GM12878 (cell line): ENCODE data around the gene CAMTA1. TPM values are rescaled to one million over a fixed set of nuclear protein-coding genes. Genes with fewer than 3 reads are reported as not detected.
A peak's percentile ranks its signal among the peaks of the same experiment; 100 is the strongest.
"Not testable (repeated sequence)": the region's sequence is repeated elsewhere in the genome, so short reads cannot be mapped to it uniquely, and the experiment has no call there.

Experiments
- ATAC-seq: fragments of 200-7000 bp; cut with Tn5 transposase; 3 replicates; pipeline ENCODE4 v1.9.1; 2020; ENCODE audit warnings: mild to moderate bottlenecking, moderate library complexity
- BruUV-seq: library from RNA; stranded (reverse); fragments of 400-500 nt; replicated peaks from 2 replicates; lab custom pipeline; 2021; lab: Mats Ljungman, UMichigan
- CTCF ChIA-PET: fragments of 300-600 bp; sonication (Branson Sonifier 250); formaldehyde crosslinking; extraction: SDS; loops from one replicate; lab custom pipeline; 2021; ENCODE audit warnings: inconsistent platforms; lab: Yijun Ruan, JAX
- POLR2A ChIA-PET: fragments of 350-600 bp; formaldehyde crosslinking; extraction: SDS; loops from one replicate; lab custom pipeline; 2021; ENCODE audit warnings: inconsistent platforms; lab: Charles Lee
- RAD21 ChIA-PET: fragments of 300-600 bp; sonication (Branson Sonifier 250); formaldehyde crosslinking; loops from one replicate; lab custom pipeline; 2023; ENCODE audit warnings: antibody characterized with exemption; ENCODE audit not compliant: unreplicated experiment; lab: Charles Lee
- SMC1A ChIA-PET: fragments of 300-600 bp; sonication (Branson Sonifier 250); formaldehyde crosslinking; loops from one replicate; lab custom pipeline; 2023; ENCODE audit not compliant: unreplicated experiment, uncharacterized antibody; lab: Charles Lee
- DNase-seq: peaks from one replicate; pipeline ENCODE4 v3.0.0-alpha.2; 2011; ENCODE audit warnings: low read depth, low spot score
- FAIRE-seq: peaks from 3 replicates; lab custom pipeline; 2011; peaks lifted over from hg19 to GRCh38; lab: Jason Lieb, UNC
- H2AFZ ChIP-seq: 2 replicates; pipeline ENCODE4 v1.6.0; 2011; ENCODE audit warnings: low read depth, low read length, control low read depth; ENCODE audit not compliant: control insufficient read depth
- H3K27ac ChIP-seq: 2 replicates; pipeline ENCODE4 v1.5.1; 2011; ENCODE audit warnings: control low read depth; ENCODE audit not compliant: control insufficient read depth, insufficient read depth
- H3K27me3 ChIP-seq, 2 experiments: replicated peaks in 1 of 2; 2 replicates each; pipeline versions ENCODE4 v1.6.0 to v1.6.1; 2011; ENCODE audit warnings: low read length in 1 of 2; ENCODE audit not compliant: control insufficient read depth in 2 of 2, insufficient read depth in 2 of 2
- H3K36me3 ChIP-seq, 2 experiments: 2 replicates each; pipeline ENCODE4 v1.5.1; 2011; ENCODE audit warnings: low read length in 1 of 2; ENCODE audit not compliant: control insufficient read depth in 2 of 2, insufficient read depth in 2 of 2
- H3K4me1 ChIP-seq: 2 replicates; pipeline ENCODE4 v1.6.1; 2011; ENCODE audit warnings: mild to moderate bottlenecking, low read length, moderate library complexity, mixed read lengths; ENCODE audit not compliant: control insufficient read depth, insufficient read depth
- H3K4me2 ChIP-seq: 2 replicates; pipeline ENCODE4 v1.6.0; 2011; ENCODE audit warnings: control low read depth; ENCODE audit not compliant: control insufficient read depth, insufficient read depth
- H3K4me3 ChIP-seq: fragments of 200-600 bp; sonication (generic); 2 replicates; pipeline ENCODE4 v1.5.1; 2016
- H3K79me2 ChIP-seq: 2 replicates; pipeline ENCODE4 v1.6.0; 2011; ENCODE audit warnings: low read length; ENCODE audit not compliant: control insufficient read depth, insufficient read depth
- H3K9ac ChIP-seq: 2 replicates; pipeline ENCODE4 v1.8.0; 2011; ENCODE audit warnings: low read length, control low read depth, mixed read lengths; ENCODE audit not compliant: control insufficient read depth, insufficient read depth
- H3K9me3 ChIP-seq: replicated peaks from 3 replicates; pipeline ENCODE4 v1.5.1; 2011; ENCODE audit warnings: mild to moderate bottlenecking, low read length; ENCODE audit not compliant: control insufficient read depth, insufficient read depth
- H4K20me1 ChIP-seq: 2 replicates; pipeline ENCODE4 v1.6.0; 2011; ENCODE audit not compliant: control insufficient read depth, insufficient read depth
- MEF2A ChIP-seq: IDR thresholded peaks from 2 replicates; pipeline ENCODE4 v1.6.1; 2011; ENCODE audit warnings: low read depth, mild to moderate bottlenecking, low read length, moderate library complexity; ENCODE audit not compliant: insufficient read depth
- MLLT1 ChIP-seq: fragments of 450-650 bp; IDR thresholded peaks from 2 replicates; pipeline ENCODE4 v1.6.1; 2016; ENCODE audit warnings: mild to moderate bottlenecking
- NR2C2 ChIP-seq: IDR thresholded peaks from 2 replicates; pipeline ENCODE4 v1.6.1; 2011; ENCODE audit warnings: borderline replicate concordance, low read depth; ENCODE audit not compliant: control insufficient read depth, insufficient read length
- USF1 ChIP-seq: IDR thresholded peaks from 2 replicates; pipeline ENCODE4 v1.6.1; 2011; ENCODE audit warnings: borderline replicate concordance, low read depth, mild to moderate bottlenecking, moderate library complexity, mixed read lengths, low read length; ENCODE audit not compliant: insufficient read depth; ENCODE audit errors: extremely low read length
- ZBED1 ChIP-seq: IDR thresholded peaks from 2 replicates; pipeline ENCODE4 v1.6.1; 2016; ENCODE audit warnings: borderline replicate concordance
- ZNF274 ChIP-seq: IDR thresholded peaks from one replicate; pipeline ENCODE4 v1.8.0; 2011; ENCODE audit not compliant: insufficient read length, insufficient read depth
- ZNF687 ChIP-seq: fragments of 450-650 bp; IDR thresholded peaks from 2 replicates; pipeline ENCODE4 v1.6.1; 2017; ENCODE audit warnings: mild to moderate bottlenecking, moderate library complexity
- WGBS: methylation state at CpG from one replicate; pipeline ENCODE4 v1.1.6; 2016; ENCODE audit warnings: low lambda C conversion rate; ENCODE audit not compliant: insufficient replicate concordance, insufficient coverage; ENCODE audit errors: missing lambda C conversion rate; 5-methylcytosine and 5-hydroxymethylcytosine counted together
- in situ Hi-C: fragments of 300-500 bp; cut with MboI; formaldehyde crosslinking; loops from 9 replicates; pipeline ENCODE4 v1.14.3; 2018; ENCODE audit warnings: mixed read lengths
- intact Hi-C: fragments of 100-400 bp; cut with micrococcal nuclease; formaldehyde crosslinking; loops from one replicate; pipeline ENCODE4 v1.14.2; 2022; ENCODE audit not compliant: unreplicated experiment
- polyA plus RNA-seq, 11 experiments: library from polyadenylated mRNA; depleted of rRNA in 4 of 11; unstranded in 6 of 11; stranded (reverse) in 5 of 11; fragments of >200 nt; fragmentation: Nextera tagmentation in 4 of 11; fragmentation: Illumina TruSeq in 1 of 11; extraction: Ambion mirVana in 4 of 11; extraction: Trizol in 1 of 11; gene quantifications; 1 replicate in 1 of 11; 2 replicates in 10 of 11; pipeline versions ENCODE4 v1.2.1 to v1.2.3, GENCODE V29; 2011 to 2016; ENCODE audit warnings: inconsistent platforms in 2 of 11, missing spikeins in 2 of 11, low read depth in 1 of 11
- total RNA-seq, 4 experiments: library from RNA; depleted of rRNA in 3 of 4; stranded (reverse); fragments of >200 nt in 3 of 4; fragmentation: Illumina TruSeq in 1 of 4; extraction: Trizol in 1 of 4; gene quantifications; 2 replicates each; pipeline versions ENCODE4 v1.2.1 to v1.2.3, GENCODE V29; 2013 to 2021

Gene CAMTA1
- total and polyA plus RNA-seq, 10 of the 15 experiments (the other 5 are each of a cell fraction or from before 2014, with no cell fraction given): 37.7 to 148 (median 76.4) TPM

GRCh38 chr1:6832006-6832405 lies 46.8 kb downstream of the CAMTA1 start:
- H3K9ac ChIP-seq, intact Hi-C loops, H3K79me2 ChIP-seq, in situ Hi-C loops, H2AFZ ChIP-seq, DNase-seq, H3K4me1 ChIP-seq, H4K20me1 ChIP-seq, FAIRE-seq, H3K36me3 ChIP-seq, H3K4me2 ChIP-seq, H3K27ac ChIP-seq, H3K27me3 ChIP-seq, ATAC-seq, H3K9me3 ChIP-seq, BruUV-seq: not testable (repeated sequence)
- 100% methylated on average over 2 of the region's 2 CpGs for WGBS
- H3K4me3 ChIP-seq: peak overlapping the region; percentile 4; the same call in 1 of the 2 replicates
- RAD21 ChIA-PET: interaction anchor here (0.9 to 1.1 kb wide), 2 partner anchors 44 to 58 kb away, joined by 3 read pairs; no protein-coding TSS in a partner anchor
- CTCF ChIA-PET: interaction anchor here (0.9 to 1.8 kb wide), 3 partner anchors 12 to 31 kb away, joined by 3 to 4 read pairs (median 4); no protein-coding TSS in a partner anchor
- SMC1A ChIA-PET: interaction anchor here (0.9 to 1.8 kb wide), 6 partner anchors 8 to 37 kb away, joined by 3 to 5 read pairs (median 3); no protein-coding TSS in a partner anchor
- POLR2A ChIA-PET: interaction anchor here (2.1 kb wide), 1 partner anchor 12 kb away, joined by 5 read pairs; no protein-coding TSS in a partner anchor
- TF ChIP-seq MLLT1: 0 out of 2 replicates have a peak, but pooled peaks have one; percentile 33

GRCh38 chr1:6832531-6833188 lies 47.4 kb downstream of the CAMTA1 start:
- no peaks in the 10 kb centered on the region; a peak in 1 of 4 replicates for H3K36me3 ChIP-seq
- no peak overlapping the region for H3K27ac ChIP-seq
- H3K9me3 ChIP-seq: no peaks in the 10 kb centered on the region
- FAIRE-seq (no peak), DNase-seq (no peak), ATAC-seq (peak; percentile 75)
- peaks cover 2% of the 10 kb centered on the region; the same call in 1 of the 2 replicates for H3K4me1 ChIP-seq
- H2AFZ ChIP-seq: no peak overlapping the region
- no peak overlapping the region for H3K4me2 ChIP-seq
- no peaks in the 10 kb centered on the region; the same call in none of the 2 replicates for H3K79me2 ChIP-seq
- intact Hi-C loops (no loop called here), in situ Hi-C loops (no loop called here)
- peak overlapping the region; percentile 4; the same call in 1 of the 2 replicates for H3K4me3 ChIP-seq
- CTCF ChIA-PET: interaction anchor here (0.9 to 1.8 kb wide), 4 partner anchors 11 to 35 kb away, joined by 3 to 4 read pairs (median 4); no protein-coding TSS in a partner anchor
- SMC1A ChIA-PET: interaction anchor here (0.9 to 4.5 kb wide), 9 partner anchors 9 to 56 kb away, joined by 3 to 26 read pairs (median 3); no protein-coding TSS in a partner anchor
- H3K27me3 ChIP-seq: no peaks in the 10 kb centered on the region
- TSS peak; percentile 10 for BruUV-seq
- RAD21 ChIA-PET: interaction anchor here (0.9 to 1.1 kb wide), 2 partner anchors 45 to 57 kb away, joined by 3 read pairs; no protein-coding TSS in a partner anchor
- 54% methylated on average over 4 of the region's 4 CpGs for WGBS
- H3K9ac ChIP-seq: no peak overlapping the region
- POLR2A ChIA-PET: interaction anchor here (2.1 kb wide), 1 partner anchor 11 kb away, joined by 5 read pairs; no protein-coding TSS in a partner anchor
- no peaks in the 10 kb centered on the region for H4K20me1 ChIP-seq
- TF ChIP-seq ZBED1: no peak
- no peak for TF ChIP-seq ZNF687
- TF ChIP-seq MEF2A: no peak
- TF ChIP-seq ZNF274: no peak
- TF ChIP-seq USF1: no peak
- no peak for TF ChIP-seq NR2C2
